Temporal lobe (tissue), 1 donor: ENCODE measurements around the gene KCNMB1. TPM values are rescaled to one million over a fixed set of nuclear protein-coding genes. Genes with fewer than 3 reads are reported as not detected.

Source experiments
- total RNA-seq: library from RNA; depleted of rRNA; stranded (reverse); fragments of >200 nt; gene quantifications from one replicate; pipeline ENCODE4 v1.2.3, GENCODE V29; 2014

KCNMB1 gene
- total RNA-seq, 1 donor from 2014 or later = under 0.01 TPM

Other genes with a start within 250 kb of the KCNMB1 start
- gene C5orf58, start 156.4 kb downstream of the KCNMB1 start, total RNA-seq = not detected
- 0.98 TPM for gene LCP2, start 91.6 kb downstream of the KCNMB1 start, total RNA-seq
- 15.0 TPM for gene KCNIP1, start 114.7 kb upstream of the KCNMB1 start, total RNA-seq